PC-3 (cell line): ENCODE data around the gene HOXB7.

Experiments
- EZH2 ChIP-seq: fragments of 300-600 bp; sonication (generic); IDR thresholded peaks from one replicate; pipeline ENCODE4 v1.6.1; 2017; ENCODE audit warnings: antibody characterized with exemption, mild to moderate bottlenecking, low read length; ENCODE audit not compliant: unreplicated experiment
- TF ChIP-seq, protein P1 (sequence below): fragments of 300-600 bp; sonication (generic); conservative IDR thresholded peaks from 2 replicates; pipeline ENCODE4 v1.5.1; 2017; ENCODE audit warnings: antibody characterized with exemption, low read depth, mild to moderate bottlenecking, low read length

DNA sequence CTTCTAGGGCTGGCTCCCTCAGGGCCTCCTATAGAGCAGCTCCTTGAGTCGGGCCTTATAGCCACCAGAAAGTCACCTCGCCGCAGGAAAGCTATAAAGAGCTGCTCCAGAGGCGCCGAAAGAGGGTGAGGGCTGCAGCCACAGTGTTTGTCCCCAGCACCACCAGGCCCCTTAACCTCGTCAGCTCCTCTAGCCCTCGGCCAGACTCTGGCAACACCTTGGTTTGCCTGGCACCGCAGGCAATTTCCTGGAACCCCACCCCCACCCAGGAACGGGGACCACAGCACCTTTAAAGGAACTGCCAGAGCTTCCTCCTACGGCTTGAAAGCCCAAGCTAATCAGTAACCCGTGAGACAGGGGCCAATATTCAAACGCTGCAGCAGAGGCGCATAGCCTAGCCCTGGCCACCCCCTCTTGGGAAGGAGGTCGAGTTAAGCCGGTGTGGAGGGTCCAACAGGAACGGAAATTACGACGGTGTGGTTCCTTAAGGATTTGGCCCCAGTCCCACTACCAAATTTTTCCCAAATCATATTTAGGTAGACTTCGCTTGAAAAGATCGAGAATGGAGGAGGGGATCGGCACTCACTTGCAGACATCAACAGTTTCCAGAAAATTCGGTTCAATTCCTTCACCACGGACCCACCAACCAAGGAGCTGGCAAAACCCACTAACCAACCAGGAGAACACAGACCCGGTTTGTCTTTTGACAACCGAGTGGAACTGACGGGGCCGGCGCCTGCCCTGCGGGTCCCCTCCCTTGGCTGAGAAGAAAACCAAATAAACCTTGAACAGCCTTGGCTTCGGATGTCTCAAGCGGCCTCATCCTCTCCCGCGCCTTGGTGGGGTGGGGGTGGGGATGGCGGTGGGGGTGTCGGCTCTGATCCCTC lies 9.0 kb downstream of the HOXB7 start:
- TF ChIP-seq, protein P1, sequence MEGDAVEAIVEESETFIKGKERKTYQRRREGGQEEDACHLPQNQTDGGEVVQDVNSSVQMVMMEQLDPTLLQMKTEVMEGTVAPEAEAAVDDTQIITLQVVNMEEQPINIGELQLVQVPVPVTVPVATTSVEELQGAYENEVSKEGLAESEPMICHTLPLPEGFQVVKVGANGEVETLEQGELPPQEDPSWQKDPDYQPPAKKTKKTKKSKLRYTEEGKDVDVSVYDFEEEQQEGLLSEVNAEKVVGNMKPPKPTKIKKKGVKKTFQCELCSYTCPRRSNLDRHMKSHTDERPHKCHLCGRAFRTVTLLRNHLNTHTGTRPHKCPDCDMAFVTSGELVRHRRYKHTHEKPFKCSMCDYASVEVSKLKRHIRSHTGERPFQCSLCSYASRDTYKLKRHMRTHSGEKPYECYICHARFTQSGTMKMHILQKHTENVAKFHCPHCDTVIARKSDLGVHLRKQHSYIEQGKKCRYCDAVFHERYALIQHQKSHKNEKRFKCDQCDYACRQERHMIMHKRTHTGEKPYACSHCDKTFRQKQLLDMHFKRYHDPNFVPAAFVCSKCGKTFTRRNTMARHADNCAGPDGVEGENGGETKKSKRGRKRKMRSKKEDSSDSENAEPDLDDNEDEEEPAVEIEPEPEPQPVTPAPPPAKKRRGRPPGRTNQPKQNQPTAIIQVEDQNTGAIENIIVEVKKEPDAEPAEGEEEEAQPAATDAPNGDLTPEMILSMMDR: no peak
- TF ChIP-seq EZH2: no peak
